ENCODE results near the gene SLC38A11.
A peak's percentile ranks its signal among the peaks of the same experiment; 100 is the strongest.

SLC38A11 gene

GRCh38 chr2:164890544-164890943 is 64.8 kb downstream of the SLC38A11 start:
- DNase-seq (ENCODE audit: low read depth): no peak
- H3K4me3 ChIP-seq (ENCODE audit: control insufficient read depth, low read depth, low read length): no peak overlapping the region
- TF ChIP-seq CTCF (conservative IDR thresholded peaks at IDR 0.05; ENCODE audit: control insufficient read depth, insufficient read depth, low read depth, low read length): no peak

- H3K4me3 ChIP-seq (ENCODE audit: control insufficient read depth, low read depth, low read length): no peak overlapping the region
- no peak for TF ChIP-seq CTCF (conservative IDR thresholded peaks at IDR 0.05; ENCODE audit: control insufficient read depth, insufficient read depth, low read depth, low read length)
- no peak for DNase-seq (ENCODE audit: low read depth)
Observed at GRCh38 chr2:164888592-164888991, 66.7 kb downstream of the SLC38A11 start.

GRCh38 chr2:164887434-164888144 is 67.7 kb downstream of the SLC38A11 start:
- H3K4me3 ChIP-seq (ENCODE audit: control insufficient read depth, low read depth, low read length): no peak overlapping the region
- no peak for TF ChIP-seq CTCF (conservative IDR thresholded peaks at IDR 0.05; ENCODE audit: control insufficient read depth, insufficient read depth, low read depth, low read length)
- DNase-seq (ENCODE audit: low read depth): no peak

- peak; percentile 3 for DNase-seq (ENCODE audit: low read depth)
- no peak overlapping the region for H3K4me3 ChIP-seq (ENCODE audit: control insufficient read depth, low read depth, low read length)
- no peak for TF ChIP-seq CTCF (conservative IDR thresholded peaks at IDR 0.05; ENCODE audit: control insufficient read depth, insufficient read depth, low read depth, low read length)
Observed at GRCh38 chr2:164882276-164882675, 73.0 kb downstream of the SLC38A11 start.

GRCh38 chr2:164881524-164881923 is 73.8 kb downstream of the SLC38A11 start:
- H3K4me3 ChIP-seq (ENCODE audit: control insufficient read depth, low read depth, low read length): no peak overlapping the region
- no peak for DNase-seq (ENCODE audit: low read depth)
- TF ChIP-seq CTCF (conservative IDR thresholded peaks at IDR 0.05; ENCODE audit: control insufficient read depth, insufficient read depth, low read depth, low read length): no peak

- no peak for DNase-seq (ENCODE audit: low read depth)
- TF ChIP-seq CTCF (conservative IDR thresholded peaks at IDR 0.05; ENCODE audit: control insufficient read depth, insufficient read depth, low read depth, low read length): no peak
- H3K4me3 ChIP-seq (ENCODE audit: control insufficient read depth, low read depth, low read length): no peak overlapping the region
Observed at GRCh38 chr2:164879901-164880535, 75.3 kb downstream of the SLC38A11 start.
